K562 (cell line): ENCODE data around the gene TRMT2A. TPM values are rescaled to one million over a fixed set of nuclear protein-coding genes. Genes with fewer than 3 reads are reported as not detected.
A peak's percentile ranks its signal among the peaks of the same experiment; 100 is the strongest.

Experiments used
- CGGBP1 ChIP-seq: fragments of 250-450 bp; sonication (Bioruptor Pico); IDR thresholded peaks from 2 replicates; pipeline ENCODE4 v1.9.0; 2021; ENCODE audit warnings: mild to moderate bottlenecking
- CREB3L1 ChIP-seq: fragments of 450-650 bp; IDR thresholded peaks from 2 replicates; pipeline ENCODE4 v1.6.1; 2014; ENCODE audit warnings: low read depth, mild to moderate bottlenecking, moderate library complexity, borderline replicate concordance
- HLTF ChIP-seq: fragments of 450-650 bp; IDR thresholded peaks from 2 replicates; pipeline ENCODE4 v1.6.1; 2016
- LARP7 ChIP-seq: fragments of 450-650 bp; IDR thresholded peaks from 2 replicates; pipeline ENCODE4 v1.6.1; 2016
- MCM2 ChIP-seq: fragments of 450-650 bp; IDR thresholded peaks from 2 replicates; pipeline ENCODE4 v1.6.1; 2017; ENCODE audit warnings: low read depth, mild to moderate bottlenecking
- MYC ChIP-seq, 2 experiments: fragments of 250-450 bp in 1 of 2; sonication (Bioruptor Pico) in 1 of 2; IDR thresholded peaks; 2 replicates each; pipeline versions ENCODE4 v1.5.1 to v1.6.1; 2012 to 2021; ENCODE audit warnings: low read depth in 2 of 2, borderline replicate concordance in 1 of 2, improper control_type of control experiment in 1 of 2, low read length in 1 of 2, mild to moderate bottlenecking in 1 of 2, moderate library complexity in 1 of 2
- POLR2H ChIP-seq: IDR thresholded peaks from 2 replicates; pipeline ENCODE4 v1.6.1; 2016; ENCODE audit warnings: missing genetic modification characterization, low read depth, mild to moderate bottlenecking, control low read depth, missing compliant biosample characterization, moderate library complexity
- RBM39 ChIP-seq: fragments of 200-400 bp; formaldehyde crosslinking; optimal IDR thresholded peaks from 2 replicates; pipeline ENCODE3; 2018; ENCODE audit warnings: low read depth, low read length
- RCOR1 ChIP-seq, 2 experiments: IDR thresholded peaks; 2 replicates each; pipeline ENCODE4 v1.6.1; 2012; ENCODE audit warnings: low read depth in 2 of 2, low read length in 2 of 2, borderline replicate concordance in 1 of 2, improper control_type of control experiment in 1 of 2
- SETDB1 ChIP-seq: IDR thresholded peaks from one replicate; pipeline ENCODE4 v1.6.1; 2012; ENCODE audit warnings: low read length, control low read depth, inconsistent platforms
- ZNF384 ChIP-seq: IDR thresholded peaks from 2 replicates; pipeline ENCODE4 v1.6.1; 2012; ENCODE audit warnings: low read depth, low read length, improper control_type of control experiment
- polyA plus RNA-seq, 8 experiments: library from polyadenylated mRNA; depleted of rRNA in 4 of 8; stranded (reverse) in 5 of 8; unstranded in 3 of 8; fragments of >200 nt; fragmentation: Nextera tagmentation in 2 of 8; fragmentation: Illumina TruSeq in 1 of 8; extraction: Ambion mirVana in 2 of 8; extraction: Trizol in 1 of 8; gene quantifications; 2 replicates each; pipeline versions ENCODE4 v1.2.1 to v1.2.3, GENCODE V29; 2011 to 2014; ENCODE audit warnings: inconsistent platforms in 1 of 8, missing spikeins in 1 of 8
- total RNA-seq, 7 experiments: library from RNA; depleted of rRNA in 6 of 7; stranded (reverse); fragments of >200 nt in 6 of 7; fragmentation: Illumina TruSeq in 2 of 7; extraction: Trizol in 2 of 7; gene quantifications; 2 replicates each; pipeline versions ENCODE4 v1.2.1 to v1.2.3, GENCODE V29; 2011 to 2021; ENCODE audit warnings: low replicate concordance in 1 of 7
- TF ChIP-seq, protein P1 (sequence below): fragments of 200-600 bp; sonication (generic); IDR thresholded peaks from one replicate; pipeline ENCODE4 v1.6.1; 2012; ENCODE audit warnings: mild to moderate bottlenecking, low read depth, low read length, inconsistent platforms
- TF ChIP-seq, protein P2 (sequence below): fragments of 250-450 bp; sonication (Bioruptor Pico); IDR thresholded peaks from 2 replicates; pipeline ENCODE4 v1.5.0; 2020; ENCODE audit warnings: mild to moderate bottlenecking

Gene TRMT2A
- total and polyA plus RNA-seq, 9 of the 15 experiments (the other 6 are each of a cell fraction or from before 2014, with no cell fraction given) = 1.6 to 265 (median 140) TPM

GRCh38 chr22:20069331-20070042 is 47.5 kb downstream of the TRMT2A start (continued):
- TF ChIP-seq, protein P1, sequence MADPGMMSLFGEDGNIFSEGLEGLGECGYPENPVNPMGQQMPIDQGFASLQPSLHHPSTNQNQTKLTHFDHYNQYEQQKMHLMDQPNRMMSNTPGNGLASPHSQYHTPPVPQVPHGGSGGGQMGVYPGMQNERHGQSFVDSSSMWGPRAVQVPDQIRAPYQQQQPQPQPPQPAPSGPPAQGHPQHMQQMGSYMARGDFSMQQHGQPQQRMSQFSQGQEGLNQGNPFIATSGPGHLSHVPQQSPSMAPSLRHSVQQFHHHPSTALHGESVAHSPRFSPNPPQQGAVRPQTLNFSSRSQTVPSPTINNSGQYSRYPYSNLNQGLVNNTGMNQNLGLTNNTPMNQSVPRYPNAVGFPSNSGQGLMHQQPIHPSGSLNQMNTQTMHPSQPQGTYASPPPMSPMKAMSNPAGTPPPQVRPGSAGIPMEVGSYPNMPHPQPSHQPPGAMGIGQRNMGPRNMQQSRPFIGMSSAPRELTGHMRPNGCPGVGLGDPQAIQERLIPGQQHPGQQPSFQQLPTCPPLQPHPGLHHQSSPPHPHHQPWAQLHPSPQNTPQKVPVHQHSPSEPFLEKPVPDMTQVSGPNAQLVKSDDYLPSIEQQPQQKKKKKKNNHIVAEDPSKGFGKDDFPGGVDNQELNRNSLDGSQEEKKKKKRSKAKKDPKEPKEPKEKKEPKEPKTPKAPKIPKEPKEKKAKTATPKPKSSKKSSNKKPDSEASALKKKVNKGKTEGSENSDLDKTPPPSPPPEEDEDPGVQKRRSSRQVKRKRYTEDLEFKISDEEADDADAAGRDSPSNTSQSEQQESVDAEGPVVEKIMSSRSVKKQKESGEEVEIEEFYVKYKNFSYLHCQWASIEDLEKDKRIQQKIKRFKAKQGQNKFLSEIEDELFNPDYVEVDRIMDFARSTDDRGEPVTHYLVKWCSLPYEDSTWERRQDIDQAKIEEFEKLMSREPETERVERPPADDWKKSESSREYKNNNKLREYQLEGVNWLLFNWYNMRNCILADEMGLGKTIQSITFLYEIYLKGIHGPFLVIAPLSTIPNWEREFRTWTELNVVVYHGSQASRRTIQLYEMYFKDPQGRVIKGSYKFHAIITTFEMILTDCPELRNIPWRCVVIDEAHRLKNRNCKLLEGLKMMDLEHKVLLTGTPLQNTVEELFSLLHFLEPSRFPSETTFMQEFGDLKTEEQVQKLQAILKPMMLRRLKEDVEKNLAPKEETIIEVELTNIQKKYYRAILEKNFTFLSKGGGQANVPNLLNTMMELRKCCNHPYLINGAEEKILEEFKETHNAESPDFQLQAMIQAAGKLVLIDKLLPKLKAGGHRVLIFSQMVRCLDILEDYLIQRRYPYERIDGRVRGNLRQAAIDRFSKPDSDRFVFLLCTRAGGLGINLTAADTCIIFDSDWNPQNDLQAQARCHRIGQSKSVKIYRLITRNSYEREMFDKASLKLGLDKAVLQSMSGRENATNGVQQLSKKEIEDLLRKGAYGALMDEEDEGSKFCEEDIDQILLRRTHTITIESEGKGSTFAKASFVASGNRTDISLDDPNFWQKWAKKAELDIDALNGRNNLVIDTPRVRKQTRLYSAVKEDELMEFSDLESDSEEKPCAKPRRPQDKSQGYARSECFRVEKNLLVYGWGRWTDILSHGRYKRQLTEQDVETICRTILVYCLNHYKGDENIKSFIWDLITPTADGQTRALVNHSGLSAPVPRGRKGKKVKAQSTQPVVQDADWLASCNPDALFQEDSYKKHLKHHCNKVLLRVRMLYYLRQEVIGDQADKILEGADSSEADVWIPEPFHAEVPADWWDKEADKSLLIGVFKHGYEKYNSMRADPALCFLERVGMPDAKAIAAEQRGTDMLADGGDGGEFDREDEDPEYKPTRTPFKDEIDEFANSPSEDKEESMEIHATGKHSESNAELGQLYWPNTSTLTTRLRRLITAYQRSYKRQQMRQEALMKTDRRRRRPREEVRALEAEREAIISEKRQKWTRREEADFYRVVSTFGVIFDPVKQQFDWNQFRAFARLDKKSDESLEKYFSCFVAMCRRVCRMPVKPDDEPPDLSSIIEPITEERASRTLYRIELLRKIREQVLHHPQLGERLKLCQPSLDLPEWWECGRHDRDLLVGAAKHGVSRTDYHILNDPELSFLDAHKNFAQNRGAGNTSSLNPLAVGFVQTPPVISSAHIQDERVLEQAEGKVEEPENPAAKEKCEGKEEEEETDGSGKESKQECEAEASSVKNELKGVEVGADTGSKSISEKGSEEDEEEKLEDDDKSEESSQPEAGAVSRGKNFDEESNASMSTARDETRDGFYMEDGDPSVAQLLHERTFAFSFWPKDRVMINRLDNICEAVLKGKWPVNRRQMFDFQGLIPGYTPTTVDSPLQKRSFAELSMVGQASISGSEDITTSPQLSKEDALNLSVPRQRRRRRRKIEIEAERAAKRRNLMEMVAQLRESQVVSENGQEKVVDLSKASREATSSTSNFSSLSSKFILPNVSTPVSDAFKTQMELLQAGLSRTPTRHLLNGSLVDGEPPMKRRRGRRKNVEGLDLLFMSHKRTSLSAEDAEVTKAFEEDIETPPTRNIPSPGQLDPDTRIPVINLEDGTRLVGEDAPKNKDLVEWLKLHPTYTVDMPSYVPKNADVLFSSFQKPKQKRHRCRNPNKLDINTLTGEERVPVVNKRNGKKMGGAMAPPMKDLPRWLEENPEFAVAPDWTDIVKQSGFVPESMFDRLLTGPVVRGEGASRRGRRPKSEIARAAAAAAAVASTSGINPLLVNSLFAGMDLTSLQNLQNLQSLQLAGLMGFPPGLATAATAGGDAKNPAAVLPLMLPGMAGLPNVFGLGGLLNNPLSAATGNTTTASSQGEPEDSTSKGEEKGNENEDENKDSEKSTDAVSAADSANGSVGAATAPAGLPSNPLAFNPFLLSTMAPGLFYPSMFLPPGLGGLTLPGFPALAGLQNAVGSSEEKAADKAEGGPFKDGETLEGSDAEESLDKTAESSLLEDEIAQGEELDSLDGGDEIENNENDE = peak; percentile 18
- TF ChIP-seq MYC (IDR thresholded peaks at IDR 0.05; ENCODE audit: low read depth, low read length) (no peak), MYC (CRISPR knock-in tag; IDR thresholded peaks at IDR 0.05; ENCODE audit: borderline replicate concordance, low read depth) (no peak; the same call in 1 of the 2 replicates), HLTF (0 out of 2 replicates have a peak, but pooled peaks have one; percentile 18), ZNF384 (peak; percentile 47), RBM39 (no peak), CREB3L1 (no peak), POLR2H (tag) (no peak), CGGBP1 (CRISPR knock-in tag) (peak; percentile 29; the same call in 1 of the 2 replicates), MCM2 (no peak), SETDB1 (peak; percentile 15), RCOR1 (IDR thresholded peaks at IDR 0.05; ENCODE audit: borderline replicate concordance in 1 of 2, low read depth in 2 of 2, low read length in 2 of 2) (no peak), LARP7 (0 out of 2 replicates have a peak, but pooled peaks have one; percentile 64)
- TF ChIP-seq, protein P2, sequence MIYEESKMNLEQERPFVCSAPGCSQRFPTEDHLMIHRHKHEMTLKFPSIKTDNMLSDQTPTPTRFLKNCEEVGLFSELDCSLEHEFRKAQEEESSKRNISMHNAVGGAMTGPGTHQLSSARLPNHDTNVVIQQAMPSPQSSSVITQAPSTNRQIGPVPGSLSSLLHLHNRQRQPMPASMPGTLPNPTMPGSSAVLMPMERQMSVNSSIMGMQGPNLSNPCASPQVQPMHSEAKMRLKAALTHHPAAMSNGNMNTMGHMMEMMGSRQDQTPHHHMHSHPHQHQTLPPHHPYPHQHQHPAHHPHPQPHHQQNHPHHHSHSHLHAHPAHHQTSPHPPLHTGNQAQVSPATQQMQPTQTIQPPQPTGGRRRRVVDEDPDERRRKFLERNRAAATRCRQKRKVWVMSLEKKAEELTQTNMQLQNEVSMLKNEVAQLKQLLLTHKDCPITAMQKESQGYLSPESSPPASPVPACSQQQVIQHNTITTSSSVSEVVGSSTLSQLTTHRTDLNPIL (CRISPR knock-in tag) = no peak
